Measurements from ENCODE around the gene RCOR2.

- TF ChIP-seq EZH2 (IDR thresholded peaks at IDR 0.05; ENCODE audit: low read length) (no peak), CTCF (optimal IDR thresholded peaks at IDR 0.05 in 1 of 3, IDR thresholded peaks at IDR 0.05 in 1 of 3, conservative IDR thresholded peaks at IDR 0.05 in 1 of 3; ENCODE audit: extremely low read depth in 1 of 3, insufficient read depth in 2 of 3, low read length in 3 of 3) (no peak)
Measured at GRCh38 chr11:63904743-63905142, 12.2 kb downstream of the RCOR2 start.

Data from keratinocyte (primary cell).